ENCODE measurements around the gene RINT1.
A peak's percentile ranks its signal among the peaks of the same experiment; 100 is the strongest.

RINT1 gene

GRCh38 chr7:105530546-105530945, 1.5 kb upstream of the RINT1 start:
- no peak overlapping the region for H3K4me3 ChIP-seq (ENCODE audit: low read depth, low read length)

- peak overlapping the region; percentile 89 for H3K4me3 ChIP-seq (ENCODE audit: low read depth, low read length)
Measured at GRCh38 chr7:105532709-105533460, 884 bp downstream of the RINT1 start.

GRCh38 chr7:105538339-105538738, 6.3 kb downstream of the RINT1 start:
- no peak overlapping the region for H3K4me3 ChIP-seq (ENCODE audit: low read depth, low read length)

- H3K4me3 ChIP-seq (ENCODE audit: low read depth, low read length): no peak overlapping the region
Measured at GRCh38 chr7:105559926-105560325, 27.9 kb downstream of the RINT1 start.

DNA sequence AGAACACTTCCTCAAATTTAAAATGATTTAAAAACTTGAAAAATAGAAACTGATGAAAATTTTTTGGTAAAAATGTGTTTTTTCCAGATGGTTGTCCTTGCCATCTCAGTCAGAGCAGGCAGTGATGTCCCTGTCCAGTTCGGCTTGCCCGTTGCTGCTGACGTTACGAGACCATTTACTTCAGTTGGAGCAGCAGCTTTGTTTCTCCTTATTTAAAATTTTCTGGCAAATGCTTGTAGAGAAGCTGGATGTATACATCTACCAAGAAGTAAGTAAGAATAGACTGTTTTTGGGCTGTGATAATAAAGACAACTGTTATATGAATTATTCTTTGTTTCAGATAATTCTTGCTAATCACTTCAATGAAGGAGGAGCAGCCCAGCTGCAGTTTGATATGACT, 33.2 kb downstream of the RINT1 start:
- H3K4me3 ChIP-seq (ENCODE audit: low read depth, low read length): no peak overlapping the region

- no peak overlapping the region for H3K4me3 ChIP-seq (ENCODE audit: low read depth, low read length)
Measured at GRCh38 chr7:105567024-105567423, 35.0 kb downstream of the RINT1 start.

GRCh38 chr7:105567821-105568220, 35.8 kb downstream of the RINT1 start:
- H3K4me3 ChIP-seq (ENCODE audit: low read depth, low read length): no peak overlapping the region

- no peak overlapping the region for H3K4me3 ChIP-seq (ENCODE audit: low read depth, low read length)
Measured at GRCh38 chr7:105571891-105572290, 39.9 kb downstream of the RINT1 start.

DNA sequence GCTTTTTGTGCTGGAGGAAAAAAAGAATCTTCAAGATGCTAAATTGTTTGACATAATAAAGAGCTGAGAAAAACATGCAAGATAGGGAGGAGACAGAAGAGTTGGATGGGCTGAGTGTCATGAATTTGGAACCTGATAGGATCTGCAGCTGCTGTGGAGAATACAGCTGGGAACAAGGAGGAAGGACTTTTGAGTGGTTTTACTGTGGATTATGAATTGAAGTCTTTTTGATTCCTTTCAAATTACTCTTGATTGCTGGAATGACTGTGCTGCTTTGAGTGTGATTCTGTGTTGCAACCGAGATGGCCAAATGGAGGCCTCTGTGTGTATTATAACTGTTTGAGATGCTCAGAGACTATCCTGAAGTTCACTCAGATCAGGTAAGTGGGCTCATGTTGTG, 45.2 kb downstream of the RINT1 start:
- H3K4me3 ChIP-seq (ENCODE audit: low read depth, low read length): no peak overlapping the region

DNA sequence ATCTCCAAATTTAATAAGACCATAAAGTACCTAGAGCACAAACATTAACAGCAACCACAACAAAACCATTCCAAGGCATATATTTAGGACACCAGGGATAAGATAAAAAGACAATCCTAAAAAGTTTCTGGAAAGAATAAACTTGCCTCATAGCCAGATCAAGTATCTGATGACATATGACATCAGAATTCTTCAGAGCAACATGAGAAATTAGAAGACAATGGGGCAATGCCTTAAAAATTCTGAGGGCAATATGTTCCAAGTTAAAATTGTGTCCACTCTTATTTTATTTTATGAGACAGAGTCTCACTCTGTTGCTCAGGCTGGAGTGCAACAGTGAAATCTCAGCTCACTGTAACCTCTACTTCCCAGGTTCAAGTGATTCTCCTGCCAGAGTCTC, 46.5 kb downstream of the RINT1 start:
- no peak overlapping the region for H3K4me3 ChIP-seq (ENCODE audit: low read depth, low read length)

GRCh38 chr7:105580022-105580740, 48.2 kb downstream of the RINT1 start:
- H3K4me3 ChIP-seq (ENCODE audit: low read depth, low read length): no peak overlapping the region

DNA sequence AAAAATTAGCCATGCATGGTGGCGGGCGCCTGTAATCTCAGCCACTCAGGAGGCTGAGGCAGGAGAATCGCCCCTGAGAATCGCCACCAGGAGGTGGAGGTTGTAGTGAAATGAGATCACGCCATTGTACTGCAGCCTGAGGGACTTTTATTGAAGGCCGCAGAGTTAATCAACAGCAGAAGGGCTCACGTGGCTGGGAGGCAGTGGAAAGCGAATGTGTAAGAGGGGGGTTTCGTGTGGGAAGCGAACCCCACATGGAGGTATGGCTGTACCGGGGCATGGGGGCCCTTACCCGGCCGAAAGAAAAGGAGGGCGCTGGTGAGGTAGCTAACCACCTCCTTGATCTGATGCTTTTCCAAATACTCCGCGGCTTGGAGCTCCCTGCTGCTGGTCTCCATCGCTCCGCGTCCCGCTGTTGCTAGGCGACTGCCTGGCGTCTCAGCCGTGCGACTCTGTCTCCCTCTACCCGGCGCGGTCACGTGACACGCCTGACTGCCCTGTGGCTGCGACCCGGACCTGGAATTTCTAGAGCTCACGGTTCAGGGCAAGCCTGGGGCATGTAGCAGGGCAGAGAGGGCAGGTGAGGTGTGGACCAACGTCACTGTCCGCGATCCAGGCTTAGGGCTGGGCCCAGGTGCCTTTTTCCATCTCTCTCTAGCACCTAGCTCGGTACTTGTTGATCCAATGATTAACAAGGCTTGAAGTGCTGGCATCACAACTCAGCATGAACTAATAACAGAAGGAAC, 49.2 kb downstream of the RINT1 start, which contains the start of gene EFCAB10:
Gene EFCAB10 (minus strand): TSS at position 428 of the 746 bp plus-strand sequence. CDS start 30 bp downstream, at position 398.
- peak within 1 kb of the TSS; percentile 50 for H3K4me3 ChIP-seq (ENCODE audit: low read depth, low read length)

DNA sequence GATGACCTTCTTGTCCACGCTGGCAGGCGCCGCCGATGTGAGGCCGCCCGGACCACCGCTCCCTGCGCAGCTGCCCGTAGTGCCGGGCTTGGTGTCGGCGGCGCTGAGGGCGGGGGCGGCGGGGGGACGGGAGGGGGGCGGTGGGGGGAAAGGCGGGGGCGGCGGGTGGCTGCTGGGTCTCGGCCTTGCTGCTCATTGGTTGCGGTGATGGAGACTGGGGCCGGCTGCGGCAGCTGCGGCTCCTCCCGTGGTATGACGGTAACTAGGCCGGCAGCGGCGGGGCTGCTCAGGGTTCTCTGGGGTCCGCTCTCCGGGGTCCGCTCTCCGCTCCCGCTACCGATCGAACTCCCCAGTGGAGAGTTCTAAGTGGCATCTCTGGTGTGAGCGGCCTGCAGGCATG, 51.1 kb downstream of the RINT1 start:
- H3K4me3 ChIP-seq (ENCODE audit: low read depth, low read length): no peak overlapping the region

GRCh38 chr7:105584165-105584564, 52.2 kb downstream of the RINT1 start:
- H3K4me3 ChIP-seq (ENCODE audit: low read depth, low read length): no peak overlapping the region

DNA sequence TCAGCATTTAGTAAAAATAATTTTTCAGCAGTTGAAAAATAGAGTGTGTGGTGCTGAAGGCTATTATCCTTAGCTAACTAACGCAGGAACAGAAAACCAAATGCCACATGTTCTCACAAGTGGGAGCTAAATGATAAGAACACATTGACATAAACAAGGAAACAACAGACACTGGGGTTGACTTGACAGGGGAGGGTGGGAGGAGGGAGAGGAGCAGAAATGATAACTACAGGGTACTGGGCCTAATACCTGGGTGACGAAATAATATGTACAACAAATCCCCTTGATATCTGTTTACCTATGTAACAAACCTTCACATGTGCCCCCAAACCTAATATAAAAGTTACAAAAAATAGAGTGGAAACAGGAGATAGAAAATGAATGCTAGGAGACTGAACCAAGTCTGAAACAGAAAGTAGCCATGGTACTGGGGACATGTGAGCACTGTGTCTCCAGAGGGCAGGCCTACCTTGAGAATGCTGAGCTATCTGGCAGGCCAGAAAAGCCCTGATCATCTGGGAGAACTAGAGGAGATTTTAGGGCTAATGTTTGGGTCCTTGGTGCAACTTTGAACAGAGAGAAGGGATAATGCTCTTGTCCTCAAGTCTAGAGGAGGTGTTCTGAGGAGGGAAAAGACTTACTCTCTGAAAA, 54.0 kb downstream of the RINT1 start:
- no peak overlapping the region for H3K4me3 ChIP-seq (ENCODE audit: low read depth, low read length)

DNA sequence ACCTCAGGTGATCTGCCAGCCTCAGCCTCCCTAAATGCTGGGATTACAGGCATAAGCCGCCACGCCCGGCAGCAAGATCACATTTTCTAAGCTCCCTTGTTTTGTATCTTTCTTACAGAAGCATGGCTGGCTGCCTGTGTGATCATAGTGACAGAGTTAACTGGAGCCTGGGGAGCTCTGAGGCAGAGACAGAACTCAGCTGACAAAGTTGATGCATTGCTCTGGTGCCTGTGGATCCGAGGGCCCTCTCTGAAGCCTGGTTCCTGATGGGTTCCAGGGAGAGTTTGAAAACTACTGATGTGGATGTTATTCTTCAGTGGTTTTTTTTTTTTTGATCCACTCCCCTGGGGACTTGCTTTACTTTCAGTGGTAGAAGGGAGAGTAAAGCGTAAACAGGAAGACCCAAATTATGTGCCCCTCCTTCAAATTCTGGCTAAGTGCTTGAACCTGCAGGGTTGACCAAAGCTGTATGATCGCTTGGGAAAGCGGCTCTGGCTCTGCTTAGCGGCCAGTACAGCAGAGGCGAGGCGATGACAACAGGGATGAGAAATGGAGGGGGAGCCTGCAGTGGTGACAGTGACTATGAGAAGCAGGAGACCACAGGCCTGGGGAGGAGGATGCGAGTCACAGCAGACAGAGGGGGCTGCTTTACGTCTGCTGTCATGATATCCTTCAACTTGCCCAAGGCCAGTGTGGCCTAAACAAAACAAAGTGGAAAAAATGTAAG, 56.1 kb downstream of the RINT1 start:
- no peak overlapping the region for H3K4me3 ChIP-seq (ENCODE audit: low read depth, low read length)

DNA sequence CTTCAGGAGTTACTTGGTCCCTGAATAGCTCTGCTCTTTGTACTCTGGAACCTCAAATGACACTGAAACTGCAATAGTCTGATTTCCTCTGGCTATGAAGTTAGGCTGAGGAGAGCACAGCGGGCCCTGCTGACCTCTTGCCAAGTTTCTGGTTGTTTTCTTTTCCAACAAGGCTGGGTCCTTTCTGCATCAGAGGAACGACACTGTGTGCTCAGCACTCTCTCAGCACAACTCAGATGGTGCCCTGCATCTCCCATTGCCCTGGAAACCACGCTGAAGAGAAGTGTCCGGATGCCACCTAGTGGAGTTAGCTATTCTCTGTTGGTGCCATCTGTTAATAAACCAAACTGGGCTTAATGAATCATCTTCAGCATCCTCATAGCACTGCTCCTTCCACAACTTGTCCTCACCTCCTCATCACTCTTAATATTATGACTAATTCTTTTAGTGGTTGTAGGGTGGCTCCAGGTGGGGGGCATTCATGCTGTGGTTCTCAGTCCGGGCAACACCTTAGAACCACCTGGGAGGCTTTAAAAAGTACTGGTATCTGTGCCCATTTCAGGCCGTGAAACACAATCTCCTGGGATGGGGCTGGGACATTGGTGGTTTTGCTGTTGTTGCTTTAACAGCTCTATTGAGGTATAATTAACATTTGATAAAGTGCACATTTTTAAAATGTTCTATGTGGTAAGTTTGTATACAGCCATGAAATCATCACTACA, 57.5 kb downstream of the RINT1 start:
- H3K4me3 ChIP-seq (ENCODE audit: low read depth, low read length): no peak overlapping the region

GRCh38 chr7:105590793-105591192, 58.8 kb downstream of the RINT1 start:
- no peak overlapping the region for H3K4me3 ChIP-seq (ENCODE audit: low read depth, low read length)

GRCh38 chr7:105591522-105591921, 59.5 kb downstream of the RINT1 start:
- no peak overlapping the region for H3K4me3 ChIP-seq (ENCODE audit: low read depth, low read length)

GRCh38 chr7:105594034-105594433, 62.0 kb downstream of the RINT1 start:
- no peak overlapping the region for H3K4me3 ChIP-seq (ENCODE audit: low read depth, low read length)
